Measurements from ENCODE around the gene ADAMTS12.

Gene ADAMTS12

DNA sequence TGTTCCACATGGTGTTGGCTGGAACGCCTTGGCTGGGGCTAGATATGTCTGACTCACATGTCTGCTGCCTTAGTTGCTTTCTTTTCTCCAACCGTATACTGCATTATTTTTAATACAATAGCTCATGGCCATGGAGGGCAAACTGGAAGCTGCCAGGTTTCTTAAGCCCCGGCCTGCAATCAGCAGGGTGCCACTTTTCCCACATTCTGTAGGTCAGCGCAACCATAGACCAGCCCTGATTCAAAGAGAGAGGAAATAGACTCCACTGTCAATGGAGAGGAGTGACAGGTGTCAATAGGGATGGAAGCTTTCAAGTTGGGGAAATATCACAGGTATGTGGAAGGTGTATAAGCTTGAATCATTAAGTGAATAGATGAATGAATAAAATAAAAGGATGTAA is 390.5 kb downstream of the ADAMTS12 start:
- no peak overlapping the region for H3K4me3 ChIP-seq (ENCODE audit: low read depth, low read length)
- H2AFZ ChIP-seq: no peak overlapping the region
- no peak overlapping the region for H3K27ac ChIP-seq
- H3K36me3 ChIP-seq (ENCODE audit: control insufficient read depth, insufficient read depth, low read length): no peaks in the 10 kb centered on the region
- H3K4me1 ChIP-seq: no peaks in the 10 kb centered on the region
- no peaks in the 10 kb centered on the region for H3K9me3 ChIP-seq (ENCODE audit: control insufficient read depth, low read length)
- no peaks in the 10 kb centered on the region for H3K79me2 ChIP-seq
- H3K27me3 ChIP-seq (ENCODE audit: control insufficient read depth, insufficient read depth, low read length): no peaks in the 10 kb centered on the region
- TF ChIP-seq, protein P1, sequence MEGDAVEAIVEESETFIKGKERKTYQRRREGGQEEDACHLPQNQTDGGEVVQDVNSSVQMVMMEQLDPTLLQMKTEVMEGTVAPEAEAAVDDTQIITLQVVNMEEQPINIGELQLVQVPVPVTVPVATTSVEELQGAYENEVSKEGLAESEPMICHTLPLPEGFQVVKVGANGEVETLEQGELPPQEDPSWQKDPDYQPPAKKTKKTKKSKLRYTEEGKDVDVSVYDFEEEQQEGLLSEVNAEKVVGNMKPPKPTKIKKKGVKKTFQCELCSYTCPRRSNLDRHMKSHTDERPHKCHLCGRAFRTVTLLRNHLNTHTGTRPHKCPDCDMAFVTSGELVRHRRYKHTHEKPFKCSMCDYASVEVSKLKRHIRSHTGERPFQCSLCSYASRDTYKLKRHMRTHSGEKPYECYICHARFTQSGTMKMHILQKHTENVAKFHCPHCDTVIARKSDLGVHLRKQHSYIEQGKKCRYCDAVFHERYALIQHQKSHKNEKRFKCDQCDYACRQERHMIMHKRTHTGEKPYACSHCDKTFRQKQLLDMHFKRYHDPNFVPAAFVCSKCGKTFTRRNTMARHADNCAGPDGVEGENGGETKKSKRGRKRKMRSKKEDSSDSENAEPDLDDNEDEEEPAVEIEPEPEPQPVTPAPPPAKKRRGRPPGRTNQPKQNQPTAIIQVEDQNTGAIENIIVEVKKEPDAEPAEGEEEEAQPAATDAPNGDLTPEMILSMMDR (IDR thresholded peaks at IDR 0.05): no peak
- H3K4me2 ChIP-seq (ENCODE audit: low read length): no peak overlapping the region
- H3K9ac ChIP-seq: no peak overlapping the region

DNA sequence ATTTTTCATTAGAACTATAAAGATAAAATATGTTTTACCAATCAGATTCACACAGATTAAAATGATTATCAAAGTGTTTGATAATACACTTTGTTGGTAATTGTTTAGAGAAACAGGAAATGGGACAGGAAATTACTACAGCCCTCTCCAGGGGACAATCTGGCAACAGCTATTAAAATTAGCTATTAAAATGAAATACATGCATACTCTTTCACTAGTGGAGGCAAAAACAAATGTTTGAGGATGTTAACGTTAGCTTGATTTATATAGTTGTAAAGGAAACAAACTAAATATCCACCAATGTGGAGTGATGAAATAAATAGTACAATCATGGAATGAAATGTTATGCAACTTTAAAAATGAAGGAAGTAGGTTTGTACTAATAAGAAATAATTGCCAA is 397.3 kb downstream of the ADAMTS12 start:
- H3K36me3 ChIP-seq (ENCODE audit: control insufficient read depth, insufficient read depth, low read length): no peaks in the 10 kb centered on the region
- no peak overlapping the region for H3K9ac ChIP-seq
- H3K79me2 ChIP-seq: no peaks in the 10 kb centered on the region
- H3K27ac ChIP-seq: no peak overlapping the region
- no peaks in the 10 kb centered on the region for H3K4me1 ChIP-seq
- no peak overlapping the region for H3K4me3 ChIP-seq (ENCODE audit: low read depth, low read length)
- H3K9me3 ChIP-seq (ENCODE audit: control insufficient read depth, low read length): no peaks in the 10 kb centered on the region
- TF ChIP-seq, protein P1 (IDR thresholded peaks at IDR 0.05): no peak
- no peak overlapping the region for H2AFZ ChIP-seq
- H3K27me3 ChIP-seq (ENCODE audit: control insufficient read depth, insufficient read depth, low read length): no peaks in the 10 kb centered on the region
- H3K4me2 ChIP-seq (ENCODE audit: low read length): no peak overlapping the region

DNA sequence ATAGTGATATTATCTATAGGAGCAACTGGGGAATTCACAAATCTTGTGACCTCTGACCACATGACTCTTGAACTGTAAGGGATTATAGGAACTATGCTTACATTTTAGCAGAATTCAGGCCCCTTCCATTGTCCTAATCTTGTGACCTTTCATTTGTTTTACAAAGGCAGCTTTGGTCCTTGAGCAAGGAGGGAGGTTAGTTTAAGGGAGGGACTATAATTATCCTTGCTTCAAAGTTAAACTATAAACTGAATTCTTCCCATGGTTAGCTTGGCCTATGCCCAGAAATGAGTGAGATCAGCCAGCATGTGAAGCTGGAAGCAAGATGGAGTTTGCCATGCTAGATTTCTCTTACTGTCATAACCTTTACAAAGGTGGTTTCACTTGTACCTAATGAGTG is 399.8 kb downstream of the ADAMTS12 start:
- Histone ChIP-seq H3K4me1 (no peaks in the 10 kb centered on the region), H3K79me2 (no peaks in the 10 kb centered on the region), H2AFZ (no peak overlapping the region), H3K27me3 (ENCODE audit: control insufficient read depth, insufficient read depth, low read length) (no peaks in the 10 kb centered on the region), H3K4me3 (ENCODE audit: low read depth, low read length) (no peak overlapping the region), H3K9me3 (ENCODE audit: control insufficient read depth, low read length) (no peaks in the 10 kb centered on the region), H3K27ac (no peak overlapping the region), H3K4me2 (ENCODE audit: low read length) (no peak overlapping the region), H3K9ac (no peak overlapping the region), H3K36me3 (ENCODE audit: control insufficient read depth, insufficient read depth, low read length) (no peaks in the 10 kb centered on the region)
- TF ChIP-seq, protein P1 (IDR thresholded peaks at IDR 0.05): no peak

DNA sequence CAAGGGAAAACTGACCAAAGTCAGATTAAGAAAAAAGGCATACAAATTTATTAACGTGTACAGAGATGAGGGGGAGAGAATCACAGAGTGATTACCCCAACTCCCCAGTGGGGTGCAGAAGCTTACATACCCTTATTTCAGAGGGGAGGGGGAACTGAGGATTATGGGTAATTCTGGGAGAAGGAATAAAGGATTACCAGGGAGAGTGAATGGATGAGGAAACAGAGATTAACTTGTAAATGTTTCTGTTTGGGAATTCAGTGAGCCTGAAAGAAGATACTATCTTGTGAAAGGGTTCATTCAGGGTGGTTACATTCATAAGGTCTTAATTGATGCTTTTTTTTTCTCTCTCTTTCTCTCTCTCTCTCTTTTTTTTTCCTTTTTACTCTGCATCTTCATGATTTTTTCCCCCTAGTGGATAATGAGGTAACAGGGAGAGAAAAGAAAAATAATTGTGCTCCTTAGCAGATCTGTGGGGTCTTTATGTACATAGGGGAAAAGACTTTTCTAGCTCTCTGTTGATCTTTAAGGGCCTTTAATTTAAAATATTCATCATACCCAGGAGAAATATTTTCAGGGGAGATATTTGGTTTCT is 401.6 kb downstream of the ADAMTS12 start:
- Histone ChIP-seq H3K36me3 (ENCODE audit: control insufficient read depth, insufficient read depth, low read length) (no peaks in the 10 kb centered on the region), H3K9ac (no peak overlapping the region), H2AFZ (no peak overlapping the region), H3K9me3 (ENCODE audit: control insufficient read depth, low read length) (no peaks in the 10 kb centered on the region), H3K27ac (no peak overlapping the region), H3K4me3 (ENCODE audit: low read depth, low read length) (no peak overlapping the region), H3K4me2 (ENCODE audit: low read length) (no peak overlapping the region), H3K4me1 (no peaks in the 10 kb centered on the region), H3K27me3 (ENCODE audit: control insufficient read depth, insufficient read depth, low read length) (no peaks in the 10 kb centered on the region), H3K79me2 (no peaks in the 10 kb centered on the region)
- TF ChIP-seq, protein P1 (IDR thresholded peaks at IDR 0.05): no peak

DNA sequence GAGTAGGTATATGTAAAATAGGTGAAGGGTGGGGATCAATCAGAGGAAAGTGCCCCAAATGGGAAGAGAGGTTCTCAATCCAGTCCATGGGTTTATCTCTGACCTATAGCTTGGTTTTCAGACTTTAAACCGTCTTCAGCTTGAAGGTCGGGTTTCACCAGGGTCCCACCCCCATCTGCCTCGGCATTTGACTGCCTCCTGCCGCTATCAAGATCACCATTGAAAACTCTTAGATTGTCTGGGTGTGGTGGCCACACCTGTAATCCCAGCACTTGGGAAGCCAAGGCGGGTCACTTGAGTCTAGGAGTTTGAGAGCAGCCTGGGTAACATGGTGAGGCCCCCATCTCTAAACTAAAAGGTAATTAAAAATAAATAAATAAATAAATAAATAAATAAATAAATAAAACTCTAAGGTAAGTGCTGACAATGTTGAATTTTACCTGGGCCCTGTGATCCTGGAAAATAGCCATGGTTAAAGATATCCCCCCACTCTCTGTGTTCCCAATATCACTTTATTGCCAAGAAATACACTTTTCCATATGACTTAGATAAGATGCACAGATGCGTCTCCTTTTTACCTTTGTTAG is 402.2 kb downstream of the ADAMTS12 start:
- no peak overlapping the region for H2AFZ ChIP-seq
- no peaks in the 10 kb centered on the region for H3K9me3 ChIP-seq (ENCODE audit: control insufficient read depth, low read length)
- H3K4me2 ChIP-seq (ENCODE audit: low read length): no peak overlapping the region
- H3K27ac ChIP-seq: no peak overlapping the region
- no peak overlapping the region for H3K4me3 ChIP-seq (ENCODE audit: low read depth, low read length)
- TF ChIP-seq, protein P1 (IDR thresholded peaks at IDR 0.05): no peak
- H3K79me2 ChIP-seq: no peaks in the 10 kb centered on the region
- no peaks in the 10 kb centered on the region for H3K4me1 ChIP-seq
- no peaks in the 10 kb centered on the region for H3K27me3 ChIP-seq (ENCODE audit: control insufficient read depth, insufficient read depth, low read length)
- H3K9ac ChIP-seq: no peak overlapping the region
- H3K36me3 ChIP-seq (ENCODE audit: control insufficient read depth, insufficient read depth, low read length): no peaks in the 10 kb centered on the region
